ENCODE measurements around the gene SLC6A12.
"Not testable (repeated sequence)": the region's sequence is repeated elsewhere in the genome, so short reads cannot be mapped to it uniquely, and the experiment has no call there.

SLC6A12 gene

GRCh38 chr12:217029-217428 is 3.1 kb upstream of the SLC6A12 start:
- not testable (repeated sequence) for DNase-seq (ENCODE audit: low read depth in 2 of 2)

GRCh38 chr12:215116-215515 is 1.2 kb upstream of the SLC6A12 start:
- no peak for DNase-seq (ENCODE audit: low read depth in 2 of 2)

GRCh38 chr12:213527-213932 is 427 bp downstream of the SLC6A12 start:
- no peak for DNase-seq (ENCODE audit: low read depth in 2 of 2)

- DNase-seq (ENCODE audit: low read depth in 2 of 2): no peak
These were observed 1.0 kb downstream of the SLC6A12 start for GRCh38 chr12:212715-213526.

GRCh38 chr12:212415-212714 is 1.6 kb downstream of the SLC6A12 start:
- no peak for DNase-seq (ENCODE audit: low read depth in 2 of 2)

- DNase-seq (ENCODE audit: low read depth in 2 of 2): no peak
These were observed 2.1 kb downstream of the SLC6A12 start for GRCh38 chr12:211639-212414.

- DNase-seq (ENCODE audit: low read depth in 2 of 2): no peak
These were observed 2.9 kb downstream of the SLC6A12 start for GRCh38 chr12:211142-211465.

- DNase-seq (ENCODE audit: low read depth in 2 of 2): no peak
These were observed 3.4 kb downstream of the SLC6A12 start for GRCh38 chr12:210277-211141.

GRCh38 chr12:209851-210250 is 4.1 kb downstream of the SLC6A12 start:
- DNase-seq (ENCODE audit: low read depth in 2 of 2): no peak

- DNase-seq (ENCODE audit: low read depth in 2 of 2): no peak
These were observed 4.7 kb downstream of the SLC6A12 start for GRCh38 chr12:209246-209645.

- DNase-seq (ENCODE audit: low read depth in 2 of 2): no peak
These were observed 5.1 kb downstream of the SLC6A12 start for GRCh38 chr12:208813-209212.

- DNase-seq (ENCODE audit: low read depth in 2 of 2): no peak
These were observed 6.2 kb downstream of the SLC6A12 start for GRCh38 chr12:207804-208203.

- no peak for DNase-seq (ENCODE audit: low read depth in 2 of 2)
These were observed 7.1 kb downstream of the SLC6A12 start for GRCh38 chr12:206746-207440.

GRCh38 chr12:205026-205425 is 8.9 kb downstream of the SLC6A12 start:
- no peak for DNase-seq (ENCODE audit: low read depth in 2 of 2)

GRCh38 chr12:204261-204678 is 9.7 kb downstream of the SLC6A12 start:
- no peak for DNase-seq (ENCODE audit: low read depth in 2 of 2)

- no peak for DNase-seq (ENCODE audit: low read depth in 2 of 2)
These were observed 10.3 kb downstream of the SLC6A12 start for GRCh38 chr12:203462-204260.

- DNase-seq (ENCODE audit: low read depth in 2 of 2): no peak
These were observed 10.9 kb downstream of the SLC6A12 start for GRCh38 chr12:203074-203461.

- DNase-seq (ENCODE audit: low read depth in 2 of 2): no peak
These were observed 11.8 kb downstream of the SLC6A12 start for GRCh38 chr12:202081-202731.

- DNase-seq (ENCODE audit: low read depth in 2 of 2): no peak
These were observed 12.6 kb downstream of the SLC6A12 start for GRCh38 chr12:201361-201760.

- DNase-seq (ENCODE audit: low read depth in 2 of 2): no peak
These were observed 15.3 kb downstream of the SLC6A12 start for GRCh38 chr12:198705-199104.
